ENCODE measurements around the gene AVEN. TPM values are rescaled to one million over a fixed set of nuclear protein-coding genes. Genes with fewer than 3 reads are reported as not detected.

AVEN gene
- polyA plus RNA-seq, 1 donor (not counting 4 experiments of a cell fraction or from before 2014, with no cell fraction given) = 16.6 TPM

- no peaks in the 10 kb centered on the region for H3K9me1 ChIP-seq (ENCODE audit: control insufficient read depth, extremely low read depth, insufficient read depth, low read length)
- H3K4me1 ChIP-seq (ENCODE audit: control insufficient read depth, extremely low read depth, insufficient read depth, low read length) = no peaks in the 10 kb centered on the region
- H3K9ac ChIP-seq (ENCODE audit: control insufficient read depth, extremely low read depth, insufficient read depth, low read length) = no peak overlapping the region
- H4K20me1 ChIP-seq (ENCODE audit: control insufficient read depth, extremely low read depth, insufficient read depth, low read length) = no peaks in the 10 kb centered on the region
- TF ChIP-seq CTCF (optimal IDR thresholded peaks at IDR 0.05 in 1 of 3, IDR thresholded peaks at IDR 0.05 in 1 of 3, conservative IDR thresholded peaks at IDR 0.05 in 1 of 3; ENCODE audit: extremely low read depth in 1 of 3, insufficient read depth in 2 of 3, low read length in 3 of 3) (no peak), EZH2 (IDR thresholded peaks at IDR 0.05; ENCODE audit: low read length) (no peak)
- DNase-seq (ENCODE audit: low read depth, low spot score) (no peak), FAIRE-seq (no peak)
- no peak overlapping the region for H2AFZ ChIP-seq (ENCODE audit: control insufficient read depth, low read length)
- H3K4me2 ChIP-seq (ENCODE audit: control insufficient read depth, extremely low read depth, insufficient read depth, low read depth, low read length) = no peak overlapping the region
- H3K79me2 ChIP-seq (ENCODE audit: control insufficient read depth, insufficient read depth, low read length) = no peaks in the 10 kb centered on the region
- no peak overlapping the region for H3K27ac ChIP-seq (ENCODE audit: control insufficient read depth, insufficient read depth, low read length)
- no peak overlapping the region for H3K4me3 ChIP-seq (ENCODE audit: control insufficient read depth in 2 of 3, extremely low read depth in 1 of 3, insufficient read depth in 2 of 3, low read depth in 1 of 3, low read length in 3 of 3)
- H3K9me3 ChIP-seq (ENCODE audit: control insufficient read depth, low read depth, low read length) = no peaks in the 10 kb centered on the region
- dilution Hi-C loops (cut with MboI; ENCODE audit: extremely low pct_ligation_motif_present, low sequenced_read_pairs) = no loop called here
- peaks cover 3 to 8% of the 10 kb centered on the region in 2 experiments for H3K36me3 ChIP-seq (ENCODE audit: control insufficient read depth in 2 of 2, extremely low read depth in 1 of 2, insufficient read depth in 2 of 2, low read length in 2 of 2)
- H3K27me3 ChIP-seq (ENCODE audit: control insufficient read depth, extremely low read depth, insufficient read depth, low read length) = no peaks in the 10 kb centered on the region
These were observed 172.8 kb downstream of the AVEN start for GRCh38 chr15:33866101-33866737.

- Histone ChIP-seq H4K20me1 (ENCODE audit: control insufficient read depth, extremely low read depth, insufficient read depth, low read length) (no peaks in the 10 kb centered on the region), H3K9me1 (ENCODE audit: control insufficient read depth, extremely low read depth, insufficient read depth, low read length) (no peaks in the 10 kb centered on the region), H3K9ac (ENCODE audit: control insufficient read depth, extremely low read depth, insufficient read depth, low read length) (no peak overlapping the region), H3K27me3 (ENCODE audit: control insufficient read depth, extremely low read depth, insufficient read depth, low read length) (no peaks in the 10 kb centered on the region), H3K27ac (ENCODE audit: control insufficient read depth, insufficient read depth, low read length) (no peak overlapping the region), H2AFZ (ENCODE audit: control insufficient read depth, low read length) (no peak overlapping the region), H3K4me1 (ENCODE audit: control insufficient read depth, extremely low read depth, insufficient read depth, low read length) (peaks cover 7% of the 10 kb centered on the region), H3K4me2 (ENCODE audit: control insufficient read depth, extremely low read depth, insufficient read depth, low read depth, low read length) (no peak overlapping the region), H3K36me3 (ENCODE audit: control insufficient read depth in 2 of 2, extremely low read depth in 1 of 2, insufficient read depth in 2 of 2, low read length in 2 of 2) (peaks cover 3 to 8% of the 10 kb centered on the region in 2 experiments), H3K4me3 (ENCODE audit: control insufficient read depth in 2 of 3, extremely low read depth in 1 of 3, insufficient read depth in 2 of 3, low read depth in 1 of 3, low read length in 3 of 3) (no peak overlapping the region), H3K79me2 (ENCODE audit: control insufficient read depth, insufficient read depth, low read length) (no peaks in the 10 kb centered on the region), H3K9me3 (ENCODE audit: control insufficient read depth, low read depth, low read length) (no peaks in the 10 kb centered on the region)
- DNase-seq (ENCODE audit: low read depth, low spot score) (no peak), FAIRE-seq (no peak)
- dilution Hi-C loops (cut with MboI; ENCODE audit: extremely low pct_ligation_motif_present, low sequenced_read_pairs) = no loop called here
- no peak for TF ChIP-seq EZH2 (IDR thresholded peaks at IDR 0.05; ENCODE audit: low read length)
- no peak for TF ChIP-seq CTCF (optimal IDR thresholded peaks at IDR 0.05 in 1 of 3, IDR thresholded peaks at IDR 0.05 in 1 of 3, conservative IDR thresholded peaks at IDR 0.05 in 1 of 3; ENCODE audit: extremely low read depth in 1 of 3, insufficient read depth in 2 of 3, low read length in 3 of 3)
These were observed 173.6 kb downstream of the AVEN start for GRCh38 chr15:33865416-33865815.
